IMR-90 (cell line): ENCODE measurements around the gene TREM2. TPM values are rescaled to one million over a fixed set of nuclear protein-coding genes. Genes with fewer than 3 reads are reported as not detected.

Experiments used
- ATAC-seq: fragments of 200-7000 bp; cut with Tn5 transposase; 2 replicates; pipeline ENCODE4 v1.9.1; 2020; ENCODE audit warnings: low read depth, mild to moderate bottlenecking, moderate library complexity
- BruUV-seq: library from RNA; stranded (reverse); fragments of 400-500 nt; replicated peaks from 2 replicates; lab custom pipeline; 2021; lab: Mats Ljungman, UMichigan
- CTCF ChIA-PET: fragments of 300-600 bp; formaldehyde crosslinking; extraction: SDS; loops from one replicate; lab custom pipeline; 2021; ENCODE audit warnings: antibody characterized with exemption; lab: Yijun Ruan, JAX
- POLR2A ChIA-PET: fragments of 300-600 bp; sonication (Branson Sonifier 250); formaldehyde crosslinking; loops from one replicate; lab custom pipeline; 2022; ENCODE audit warnings: antibody characterized with exemption; ENCODE audit not compliant: unreplicated experiment; lab: Charles Lee
- DNase-seq: peaks from one replicate; pipeline ENCODE4 v3.0.0; 2013
- H2AFZ ChIP-seq: replicated peaks from 2 replicates; pipeline ENCODE3; 2013; ENCODE audit warnings: low read length, mild to moderate bottlenecking; ENCODE audit not compliant: poor library complexity
- H2AK5ac ChIP-seq: 2 replicates; pipeline ENCODE4 v1.6.1; 2013; ENCODE audit warnings: low read depth, low read length, inconsistent platforms
- H2AK9ac ChIP-seq: replicated peaks from 2 replicates; pipeline ENCODE3; 2013; ENCODE audit warnings: mild to moderate bottlenecking, low read depth, low read length, moderate library complexity; ENCODE audit not compliant: poor library complexity
- H2BK120ac ChIP-seq: 2 replicates; pipeline ENCODE4 v1.6.1; 2013; ENCODE audit warnings: low read depth, low read length, inconsistent platforms
- H2BK15ac ChIP-seq: 3 replicates; pipeline ENCODE4 v1.6.1; 2013; ENCODE audit warnings: low read depth, low read length, inconsistent platforms
- H2BK20ac ChIP-seq: 2 replicates; pipeline ENCODE4 v1.6.1; 2013; ENCODE audit warnings: low read depth, mild to moderate bottlenecking, inconsistent platforms, low read length, moderate library complexity
- H2BK5ac ChIP-seq: 2 replicates; pipeline ENCODE4 v1.6.1; 2013; ENCODE audit warnings: mild to moderate bottlenecking, low read depth, low read length, inconsistent platforms; ENCODE audit not compliant: poor library complexity, severe bottlenecking
- H3K14ac ChIP-seq: replicated peaks from 2 replicates; pipeline ENCODE4 v1.6.1; 2013; ENCODE audit warnings: low read depth, low read length, inconsistent platforms
- H3K18ac ChIP-seq: 2 replicates; pipeline ENCODE4 v1.6.1; 2013; ENCODE audit warnings: low read depth, low read length, control low read depth
- H3K23ac ChIP-seq: 2 replicates; pipeline ENCODE4 v1.6.1; 2013; ENCODE audit warnings: low read depth, low read length, inconsistent platforms
- H3K27ac ChIP-seq: 2 replicates; pipeline ENCODE4 v1.5.1; 2013; ENCODE audit warnings: mild to moderate bottlenecking, control low read depth, low read length; ENCODE audit not compliant: insufficient read depth
- H3K27me3 ChIP-seq: 2 replicates; pipeline ENCODE4 v1.6.1; 2013; ENCODE audit warnings: low read length; ENCODE audit not compliant: control insufficient read depth, insufficient read depth
- H3K36me3 ChIP-seq: 2 replicates; pipeline ENCODE4 v1.6.1; 2013; ENCODE audit warnings: low read length, mixed read lengths; ENCODE audit not compliant: control insufficient read depth, insufficient read depth
- H3K4ac ChIP-seq: 2 replicates; pipeline ENCODE4 v1.6.1; 2013; ENCODE audit warnings: low read depth, low read length, inconsistent platforms
- H3K4me1 ChIP-seq: 2 replicates; pipeline ENCODE4 v1.6.1; 2013; ENCODE audit warnings: low read length, mixed read lengths; ENCODE audit not compliant: control insufficient read depth, insufficient read depth
- H3K4me2 ChIP-seq: 2 replicates; pipeline ENCODE4 v1.6.1; 2013; ENCODE audit warnings: low read depth, mild to moderate bottlenecking, control low read depth, low read length, moderate library complexity
- H3K4me3 ChIP-seq: 2 replicates; pipeline ENCODE4 v1.5.1; 2013; ENCODE audit warnings: low read depth, mild to moderate bottlenecking, control low read depth, low read length, moderate library complexity; ENCODE audit not compliant: insufficient read depth
- H3K56ac ChIP-seq: 2 replicates; pipeline ENCODE4 v1.6.1; 2013; ENCODE audit warnings: low read length, inconsistent platforms; ENCODE audit not compliant: insufficient read depth; ENCODE audit errors: extremely low read depth
- H3K79me1 ChIP-seq, 2 experiments: 2 replicates each; pipeline ENCODE4 v1.6.1; 2013; ENCODE audit warnings: low read length in 2 of 2, inconsistent platforms in 1 of 2, low read depth in 1 of 2
- H3K9ac ChIP-seq: 2 replicates; pipeline ENCODE4 v1.6.1; 2013; ENCODE audit warnings: low read depth, low read length, control low read depth
- H3K9me1 ChIP-seq: 2 replicates; pipeline ENCODE4 v1.6.1; 2013; ENCODE audit warnings: low read length, inconsistent platforms; ENCODE audit not compliant: insufficient read depth
- H3K9me3 ChIP-seq: 2 replicates; pipeline ENCODE4 v1.6.1; 2013; ENCODE audit warnings: low read length; ENCODE audit not compliant: control insufficient read depth, insufficient read depth
- H4K20me1 ChIP-seq: 2 replicates; pipeline ENCODE4 v1.6.1; 2013; ENCODE audit warnings: low read length, inconsistent platforms; ENCODE audit not compliant: insufficient read depth
- H4K5ac ChIP-seq: 2 replicates; pipeline ENCODE4 v1.6.1; 2013; ENCODE audit warnings: mild to moderate bottlenecking, low read depth, low read length, control low read depth
- H4K8ac ChIP-seq, 2 experiments: 2 replicates each; pipeline ENCODE4 v1.6.1; 2013; ENCODE audit warnings: low read depth in 2 of 2, low read length in 2 of 2, control low read depth in 1 of 2, inconsistent platforms in 1 of 2
- H4K91ac ChIP-seq: 2 replicates; pipeline ENCODE4 v1.6.1; 2013; ENCODE audit warnings: low read depth, low read length, inconsistent platforms; ENCODE audit not compliant: insufficient read depth
- CTCF ChIP-seq: conservative IDR thresholded peaks from 2 replicates; pipeline ENCODE4 v1.5.1; 2012; ENCODE audit warnings: mild to moderate bottlenecking, low read depth, low read length, improper control_type of control experiment
- MXI1 ChIP-seq: IDR thresholded peaks from 2 replicates; pipeline ENCODE4 v1.6.1; 2012; ENCODE audit warnings: low read depth, mild to moderate bottlenecking, low read length, moderate library complexity, borderline replicate concordance
- NFE2L2 ChIP-seq: fragments of 150-350 bp; IDR thresholded peaks from 2 replicates; pipeline ENCODE4 v1.6.1; 2016; ENCODE audit warnings: low read depth, mild to moderate bottlenecking, low read length
- RAD21 ChIP-seq: IDR thresholded peaks from 2 replicates; pipeline ENCODE4 v1.6.1; 2012; ENCODE audit warnings: low read length, improper control_type of control experiment
- WGBS, 2 experiments: methylation state at CpG; one replicate each; pipeline versions ENCODE4 v1.1.5 to v1.1.7; 2013; ENCODE audit warnings: missing lambda C conversion rate in 2 of 2; ENCODE audit not compliant: insufficient read length in 1 of 2; ENCODE audit errors: extremely low coverage in 2 of 2; 5-methylcytosine and 5-hydroxymethylcytosine counted together
- dilution Hi-C: fragments of 300-500 bp; cut with HindIII; formaldehyde crosslinking; loops from one replicate; pipeline ENCODE4 v1.14.3; 2018; ENCODE audit warnings: low sequenced_read_pairs; ENCODE audit not compliant: unreplicated experiment
- in situ Hi-C: fragments of 300-500 bp; cut with MboI; formaldehyde crosslinking; loops from 3 replicates; pipeline ENCODE4 v1.14.3; 2019; ENCODE audit warnings: low sequenced_read_pairs, inconsistent platforms, mixed read lengths
- intact Hi-C: fragments of 100-400 bp; cut with micrococcal nuclease; formaldehyde crosslinking; loops from 2 replicates; pipeline ENCODE4 v1.10.0; 2022
- polyA plus RNA-seq, 3 experiments: library from polyadenylated mRNA; depleted of rRNA; stranded (reverse); fragments of >200 nt; gene quantifications; 2 replicates each; pipeline ENCODE4 v1.2.3, GENCODE V29; 2012; ENCODE audit warnings: low replicate concordance in 1 of 3
- total RNA-seq: library from RNA; depleted of rRNA; stranded (reverse); fragments of >200 nt; gene quantifications from 2 replicates; pipeline ENCODE4 v1.2.3, GENCODE V29; 2012

TREM2 gene
- total and polyA plus RNA-seq, 2 of the 4 experiments (the other 2 are of a cell fraction): not detected

- ChIA-PET POLR2A (no interaction called here), CTCF (no interaction called here)
- intact Hi-C loops: no loop called here
- no TSS peak for BruUV-seq
- no peaks in the 10 kb centered on the region for H3K79me1 ChIP-seq
- no peak overlapping the region for H3K4me3 ChIP-seq
- H2AK9ac ChIP-seq: no peak overlapping the region
- dilution Hi-C loops: no loop called here
- no peak overlapping the region for H3K27ac ChIP-seq
- no peak overlapping the region for H3K23ac ChIP-seq
- peaks cover 3% of the 10 kb centered on the region for H3K9me3 ChIP-seq
- in situ Hi-C loops: no loop called here
- no peak overlapping the region for H2BK20ac ChIP-seq
- H2AK5ac ChIP-seq: no peak overlapping the region
- H3K4me1 ChIP-seq: no peaks in the 10 kb centered on the region
- H3K4me2 ChIP-seq: no peak overlapping the region
- H3K9ac ChIP-seq: no peak overlapping the region
- no peaks in the 10 kb centered on the region for H4K20me1 ChIP-seq
- DNase-seq: no peak
- H3K27me3 ChIP-seq: peaks cover 17% of the 10 kb centered on the region
- 7% methylated on average over 3 of the region's 6 CpGs; no CpG with 5 or more reads in 1 of the 2 experiments for WGBS, 2 experiments
- H3K18ac ChIP-seq: no peak overlapping the region
- H3K9me1 ChIP-seq: no peaks in the 10 kb centered on the region
- H2BK120ac ChIP-seq: no peak overlapping the region
- TF ChIP-seq MXI1: no peak
- TF ChIP-seq CTCF: peak; percentile 31; the same call in 1 of the 2 replicates
- TF ChIP-seq RAD21: no peak
- TF ChIP-seq NFE2L2: no peak
- ATAC-seq: peak; percentile 75
- no peak overlapping the region for H4K5ac ChIP-seq
- H3K56ac ChIP-seq: no peak overlapping the region
- no peak overlapping the region for H2BK15ac ChIP-seq
- no peak overlapping the region for H2BK5ac ChIP-seq
- no peaks in the 10 kb centered on the region for H3K36me3 ChIP-seq
- no peak overlapping the region for H3K14ac ChIP-seq
- no peak overlapping the region for H4K8ac ChIP-seq
- no peak overlapping the region for H2AFZ ChIP-seq
- H3K4ac ChIP-seq: no peak overlapping the region
- no peak overlapping the region for H4K91ac ChIP-seq
These were observed 28.7 kb upstream of the TREM2 start for GRCh38 chr6:41191569-41191968.
